Stimulated activated naive CD8-positive, alpha-beta T cell treated with anti-CD3 and anti-CD28 coated beads, Interleukin-15, amount 100 ng/mL, for 72 hours (primary cell): ENCODE measurements around the gene LUZP1.

Experiments used
- ATAC-seq: fragments of 150-1000 bp; cut with Tn5 transposase; 2 replicates; pipeline ENCODE4 v1.10.0; 2021; ENCODE audit warnings: mild to moderate bottlenecking, moderate library complexity
- DNase-seq, 2 donors: peaks; one replicate each; pipeline ENCODE4 v3.0.0; 2021 to 2022
- H3K27ac Mint-ChIP-seq, 2 donors: one replicate each; pipeline ENCODE4 v1.8.0; 2022; ENCODE audit warnings: mild to moderate bottlenecking in 2 of 2, mixed read lengths in 2 of 2, moderate library complexity in 2 of 2
- H3K27me3 Mint-ChIP-seq: one replicate; pipeline ENCODE4 v1.8.0; 2022; ENCODE audit warnings: mixed read lengths
- H3K4me1 Mint-ChIP-seq: one replicate; pipeline ENCODE4 v1.8.0; 2022; ENCODE audit warnings: mild to moderate bottlenecking, mixed read lengths
- H3K4me3 Mint-ChIP-seq, 2 donors: one replicate each; pipeline ENCODE4 v1.8.0; 2022; ENCODE audit warnings: mild to moderate bottlenecking in 2 of 2, mixed read lengths in 2 of 2, moderate library complexity in 1 of 2
- H3K9me3 Mint-ChIP-seq, 2 donors: one replicate each; pipeline ENCODE4 v1.8.0; 2022; ENCODE audit warnings: mixed read lengths in 2 of 2

Gene LUZP1

DNA sequence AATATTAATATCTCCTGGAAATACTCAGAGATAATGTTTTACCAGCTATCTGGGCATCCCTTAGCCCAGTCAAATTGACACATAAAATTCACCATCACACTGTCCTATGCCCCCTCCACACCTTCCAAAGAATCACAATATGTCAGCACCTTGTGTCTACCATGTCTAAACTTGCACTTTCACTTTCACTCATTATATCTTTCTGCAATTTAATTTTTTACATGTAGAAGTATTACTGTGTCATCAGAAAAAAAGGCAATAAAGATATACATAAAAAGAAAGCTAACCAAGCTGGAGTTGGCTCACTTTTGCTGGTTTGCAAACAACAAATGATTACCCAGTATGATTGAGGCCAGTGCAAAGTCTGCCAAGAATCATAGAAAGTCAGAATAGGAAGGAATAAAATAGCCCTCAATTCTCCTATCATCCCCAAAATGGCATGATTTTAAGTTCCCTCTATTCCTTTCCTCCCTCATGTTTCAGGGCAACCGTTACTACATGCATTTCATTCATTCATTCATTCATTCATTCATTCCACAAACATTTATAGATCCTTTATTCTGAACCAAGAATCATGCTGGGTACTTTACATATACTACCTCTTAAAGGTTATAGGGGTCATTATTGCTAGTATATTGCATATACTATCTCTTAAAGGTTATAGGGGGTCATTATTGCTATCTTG lies 5.9 kb upstream of the LUZP1 start:
- Mint-ChIP-seq H3K27me3 (peaks cover 43% of the 10 kb centered on the region), H3K4me3 (no peak overlapping the region)

DNA sequence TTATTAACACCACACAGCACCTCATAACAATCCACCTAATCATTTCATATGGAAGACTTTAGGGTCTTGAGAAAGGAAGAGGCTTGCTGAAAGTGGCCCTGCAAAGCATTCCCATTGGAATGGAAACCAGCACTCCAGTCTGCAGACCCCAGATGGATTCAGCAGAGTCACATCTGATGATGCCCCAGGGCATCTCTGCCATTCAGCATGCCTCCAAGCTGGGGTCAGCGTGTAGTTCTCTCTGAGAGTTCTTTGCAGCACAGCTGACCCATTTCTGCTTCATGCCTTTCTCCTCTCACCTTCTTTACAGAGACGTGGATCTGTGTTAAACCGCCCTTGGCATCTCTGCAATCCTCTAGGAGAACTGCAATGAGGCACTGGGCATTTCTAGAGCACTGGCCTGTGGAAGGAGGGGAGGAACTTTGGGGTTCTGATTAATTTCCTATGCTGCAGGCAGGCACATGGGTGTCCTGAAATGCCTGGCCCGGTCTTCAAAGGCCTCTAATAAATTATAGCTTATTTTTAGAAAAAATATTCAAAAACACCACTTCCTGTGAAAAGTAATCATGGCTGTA lies 2.6 kb upstream of the LUZP1 start:
- Mint-ChIP-seq H3K27ac (no peak overlapping the region), H3K9me3 (peaks cover 0 to 5% of the 10 kb centered on the region in 2 donors), H3K4me1 (peaks cover 29% of the 10 kb centered on the region), H3K4me3 (no peak overlapping the region), H3K27me3 (peaks cover 10% of the 10 kb centered on the region)
- DNase-seq (no peak), ATAC-seq (no peak)

More for the DNA sequence above, 5.9 kb upstream of the LUZP1 start:
- H3K27ac Mint-ChIP-seq, result no peak overlapping the region
- no peak for ATAC-seq
- H3K9me3 Mint-ChIP-seq, result peaks cover 0 to 5% of the 10 kb centered on the region in 2 donors
- no peak for DNase-seq
- peaks cover 28% of the 10 kb centered on the region for H3K4me1 Mint-ChIP-seq

DNA sequence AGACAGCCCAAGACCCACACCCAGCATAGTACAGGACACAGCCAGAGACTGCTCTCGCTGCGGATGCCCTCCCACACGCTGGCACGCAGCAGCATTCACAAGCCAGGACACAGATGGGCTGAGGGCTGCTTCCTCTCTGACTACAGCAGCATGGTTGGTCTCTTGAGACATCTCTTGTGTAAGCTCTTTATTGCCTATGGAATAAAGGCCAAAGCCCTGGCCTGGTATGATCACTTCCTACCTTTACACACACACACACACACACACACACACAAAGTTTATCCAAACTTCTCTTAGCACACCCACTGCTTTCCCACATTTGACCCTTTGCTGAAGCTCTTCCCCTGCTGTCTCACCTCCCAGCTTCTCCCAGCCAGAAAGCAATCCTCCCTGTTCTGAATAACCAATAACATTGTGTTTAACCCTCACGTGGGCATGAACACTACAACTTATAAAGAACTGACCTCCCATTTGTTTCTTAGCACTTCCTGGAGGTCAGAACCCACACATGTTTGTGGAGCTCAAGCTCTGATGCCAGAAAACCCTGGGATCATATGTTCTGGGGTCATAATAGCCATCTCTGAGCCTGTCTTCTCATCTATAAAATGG lies 1.2 kb upstream of the LUZP1 start:
- Mint-ChIP-seq H3K4me1 (peaks cover 31% of the 10 kb centered on the region), H3K4me3 (peak overlapping the region; percentile 44 to 99), H3K27ac (no peak overlapping the region), H3K9me3 (peaks cover 0 to 5% of the 10 kb centered on the region in 2 donors), H3K27me3 (no peaks in the 10 kb centered on the region)
- ATAC-seq (peak; percentile 61), DNase-seq (peak in 1 of 2 donors; percentile 38)

DNA sequence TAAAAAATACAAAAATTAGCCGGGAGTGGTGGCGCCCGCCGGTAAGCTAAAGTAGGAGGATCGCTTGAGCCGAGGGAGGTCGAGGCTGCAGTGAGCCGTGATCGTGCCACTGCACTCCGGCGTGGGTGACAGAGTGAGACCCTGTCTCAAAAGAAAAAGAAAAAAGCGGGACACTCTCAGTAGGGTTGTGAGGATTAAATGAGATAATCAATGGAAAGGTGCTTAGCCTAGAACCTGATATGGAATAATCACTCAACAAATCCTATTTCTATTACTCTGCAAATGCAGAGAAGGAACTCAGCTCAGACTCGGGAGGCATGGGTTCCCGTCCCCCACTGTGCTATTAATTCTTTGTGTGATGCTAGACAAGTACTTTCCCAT lies 529 bp upstream of the LUZP1 start:
- no peak for DNase-seq
- Mint-ChIP-seq H3K9me3 (peaks cover 0 to under 1% of the 10 kb centered on the region in 2 donors), H3K27ac (peak overlapping the region in 1 of 2 donors; percentile 97), H3K4me1 (peaks cover 25% of the 10 kb centered on the region), H3K27me3 (no peaks in the 10 kb centered on the region), H3K4me3 (peak overlapping the region; percentile 99)
- ATAC-seq, result no peak

DNA sequence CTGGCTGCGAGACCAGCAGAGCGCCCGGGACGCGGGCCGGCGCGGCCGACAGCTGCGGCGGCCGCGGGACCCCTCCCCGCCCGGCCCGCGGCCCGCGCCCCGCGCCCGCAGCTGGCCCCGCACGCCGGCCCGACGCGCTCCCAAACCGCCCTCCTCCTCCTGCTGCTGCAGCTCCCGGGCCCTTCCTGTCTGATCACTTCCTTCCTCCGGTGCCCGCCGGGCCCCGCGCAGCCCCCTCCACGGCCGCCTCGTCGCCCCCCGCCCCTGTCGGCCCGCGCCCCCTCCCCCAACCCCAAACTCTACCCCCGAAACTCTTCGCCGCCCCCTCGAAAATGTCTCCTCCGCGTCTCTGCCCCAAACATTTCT lies 594 bp downstream of the LUZP1 start:
- ATAC-seq, result peak; percentile 63
- Mint-ChIP-seq H3K9me3 (no peaks in the 10 kb centered on the region), H3K4me3 (peak overlapping the region; percentile 99), H3K4me1 (peaks cover 23% of the 10 kb centered on the region), H3K27ac (peak overlapping the region; percentile 87 to 96), H3K27me3 (no peaks in the 10 kb centered on the region)
- DNase-seq, result no peak

DNA sequence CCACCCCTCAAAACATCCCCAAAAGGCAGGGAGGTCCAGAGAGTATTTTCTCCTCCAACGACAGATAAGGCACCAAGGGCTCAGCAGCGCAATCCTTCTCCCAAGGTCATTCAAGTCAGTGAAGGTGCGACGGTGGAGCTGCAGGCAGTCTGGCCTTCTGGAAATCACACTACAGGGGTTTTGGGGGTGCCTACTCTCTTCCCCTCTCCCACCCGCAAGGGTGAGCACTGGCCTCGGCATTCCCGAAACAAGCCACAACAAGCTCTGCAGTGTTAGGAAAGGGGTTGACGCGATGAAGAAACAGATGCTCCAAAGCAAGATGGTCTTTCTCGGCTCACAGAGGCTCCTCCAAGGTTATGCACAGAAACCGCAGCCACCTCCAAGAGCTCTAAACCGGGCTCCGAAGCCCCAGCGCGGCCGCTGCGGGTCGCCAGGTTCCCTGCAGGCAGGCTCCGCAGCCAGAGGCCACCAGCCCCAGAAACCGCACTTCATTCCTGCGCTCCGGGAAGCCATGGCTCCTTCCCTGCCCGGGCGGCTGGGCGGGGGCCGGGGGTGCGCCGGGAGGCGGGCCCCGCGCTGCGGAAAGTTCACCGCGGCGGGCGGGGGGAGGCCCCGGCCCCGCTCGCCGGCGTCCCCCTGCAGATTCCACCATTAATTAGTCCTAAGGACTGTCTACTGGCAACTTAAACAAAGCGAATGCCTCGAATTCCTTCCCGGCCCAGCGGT lies 1.1 kb downstream of the LUZP1 start:
- no peaks in the 10 kb centered on the region for H3K9me3 Mint-ChIP-seq
- H3K4me3 Mint-ChIP-seq, result peak overlapping the region; percentile 99
- ATAC-seq, result peak; percentile 57

DNA sequence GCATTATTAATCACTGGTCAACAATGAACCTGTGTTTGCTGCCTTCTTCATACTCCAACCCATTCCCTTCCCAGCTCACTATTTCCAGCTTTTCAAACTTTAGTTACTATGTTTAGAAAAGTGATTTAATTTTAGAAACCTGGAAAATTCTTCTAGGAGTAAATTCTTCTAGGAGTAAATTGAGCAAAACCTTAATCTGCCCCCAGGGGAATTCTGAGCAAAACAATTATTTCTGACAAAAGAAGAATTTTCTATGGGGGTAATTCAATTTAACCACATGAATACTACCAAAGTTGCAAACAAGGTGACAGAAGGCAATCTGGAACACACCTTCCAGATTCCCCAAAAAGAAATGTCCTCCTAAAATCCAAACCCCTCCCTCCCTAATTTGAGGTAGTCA lies 1.8 kb downstream of the LUZP1 start:
- Mint-ChIP-seq H3K27ac (no peak overlapping the region), H3K4me1 (peaks cover 23% of the 10 kb centered on the region), H3K27me3 (no peaks in the 10 kb centered on the region), H3K9me3 (no peaks in the 10 kb centered on the region), H3K4me3 (peak overlapping the region; percentile 79 to 85)
- no peak for ATAC-seq
- no peak for DNase-seq

More for the DNA sequence above, 1.1 kb downstream of the LUZP1 start:
- H3K27ac Mint-ChIP-seq, result peak overlapping the region in 1 of 2 donors; percentile 8
- H3K27me3 Mint-ChIP-seq, result no peaks in the 10 kb centered on the region
- peak; percentile 41 to 45 for DNase-seq
- H3K4me1 Mint-ChIP-seq, result peaks cover 23% of the 10 kb centered on the region

DNA sequence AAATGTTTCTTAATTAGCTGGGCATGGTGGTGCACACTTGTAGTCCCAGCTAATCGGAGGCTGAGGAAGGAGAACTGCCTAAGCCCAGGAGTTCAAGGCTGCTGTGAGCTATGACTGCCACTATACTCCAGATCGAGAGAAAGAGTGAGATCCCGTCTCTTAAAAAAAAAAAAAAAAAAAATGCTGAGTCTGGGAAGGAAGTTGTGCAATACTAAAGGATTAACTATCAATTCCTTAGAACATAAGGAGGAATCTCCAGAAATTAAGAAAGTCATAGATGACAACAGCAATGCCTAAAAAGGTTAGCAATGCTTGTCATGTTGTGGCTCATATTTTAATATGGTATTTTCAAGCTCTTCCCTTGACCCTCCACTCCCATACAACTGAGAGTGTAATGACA lies 5.3 kb downstream of the LUZP1 start:
- Mint-ChIP-seq H3K4me3 (no peak overlapping the region), H3K27me3 (no peaks in the 10 kb centered on the region), H3K9me3 (no peaks in the 10 kb centered on the region), H3K4me1 (peaks cover 13% of the 10 kb centered on the region), H3K27ac (no peak overlapping the region)
- DNase-seq (no peak), ATAC-seq (no peak)

DNA sequence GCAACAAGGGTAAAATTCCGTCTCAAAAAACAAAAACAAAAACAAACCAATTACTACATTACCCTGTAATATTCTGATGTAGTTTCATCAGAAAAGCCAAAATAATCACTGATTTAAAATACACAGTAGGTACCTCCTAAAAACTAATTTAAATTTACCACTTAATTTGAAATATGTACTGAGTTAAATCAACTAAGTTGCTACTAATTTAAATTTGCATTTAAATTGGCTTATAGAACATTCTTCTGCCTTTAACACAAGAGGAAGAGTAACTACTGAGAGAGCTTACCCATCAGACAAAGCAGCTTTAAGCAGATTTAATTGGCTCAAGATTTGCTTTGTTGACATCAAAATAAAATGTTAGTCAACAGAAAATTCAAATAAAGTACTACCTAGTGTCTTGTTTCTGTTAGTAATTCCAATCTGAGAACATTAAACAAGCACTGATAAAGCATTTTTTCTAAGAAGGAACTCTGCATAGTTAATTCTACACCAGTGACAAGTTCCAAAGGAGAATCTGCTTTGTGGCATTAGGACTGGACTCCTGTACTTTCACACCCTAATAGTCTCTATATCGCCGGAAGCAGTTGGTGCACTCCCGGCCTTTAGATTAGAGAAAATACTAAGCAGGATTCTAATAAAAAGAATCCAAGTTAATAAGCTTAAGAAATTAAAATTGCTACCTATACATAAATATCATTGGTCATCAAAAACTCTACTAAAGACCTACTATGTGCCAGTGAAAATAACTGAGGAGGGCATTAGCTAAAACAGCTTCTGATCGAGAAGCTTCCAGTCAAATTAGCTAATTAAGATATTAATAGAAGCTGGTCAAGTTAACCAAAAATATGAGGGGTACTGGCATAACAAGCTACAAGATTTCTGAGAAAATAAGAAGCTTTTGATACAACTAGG lies 8.4 kb downstream of the LUZP1 start:
- H3K27ac Mint-ChIP-seq, result no peak overlapping the region
- no peaks in the 10 kb centered on the region for H3K4me1 Mint-ChIP-seq
- no peak overlapping the region for H3K4me3 Mint-ChIP-seq
- H3K27me3 Mint-ChIP-seq, result no peaks in the 10 kb centered on the region
- no peaks in the 10 kb centered on the region for H3K9me3 Mint-ChIP-seq
- DNase-seq (no peak), ATAC-seq (no peak)

DNA sequence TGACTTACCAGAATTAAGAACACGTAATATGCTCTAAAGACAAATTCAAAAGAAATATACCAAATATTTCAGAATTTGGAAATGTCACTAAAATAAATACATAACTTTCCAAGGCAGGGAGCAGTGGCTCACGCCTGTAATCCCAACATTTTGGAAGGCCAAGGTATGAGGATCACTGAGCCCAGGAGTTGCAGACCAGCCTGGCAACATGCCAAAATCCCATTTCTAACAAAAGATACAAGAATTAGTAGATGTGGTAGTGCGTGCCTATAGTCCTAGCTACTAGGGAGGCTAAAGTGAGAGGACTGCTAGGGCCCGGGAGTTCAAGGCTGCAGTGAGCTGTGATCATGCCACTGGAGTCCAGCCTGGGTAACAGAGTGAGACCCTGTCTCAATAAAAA lies 11.7 kb downstream of the LUZP1 start:
- ATAC-seq, result no peak
- Mint-ChIP-seq H3K27ac (no peak overlapping the region), H3K4me3 (no peak overlapping the region), H3K27me3 (no peaks in the 10 kb centered on the region), H3K9me3 (no peaks in the 10 kb centered on the region), H3K4me1 (no peaks in the 10 kb centered on the region)
- no peak for DNase-seq

DNA sequence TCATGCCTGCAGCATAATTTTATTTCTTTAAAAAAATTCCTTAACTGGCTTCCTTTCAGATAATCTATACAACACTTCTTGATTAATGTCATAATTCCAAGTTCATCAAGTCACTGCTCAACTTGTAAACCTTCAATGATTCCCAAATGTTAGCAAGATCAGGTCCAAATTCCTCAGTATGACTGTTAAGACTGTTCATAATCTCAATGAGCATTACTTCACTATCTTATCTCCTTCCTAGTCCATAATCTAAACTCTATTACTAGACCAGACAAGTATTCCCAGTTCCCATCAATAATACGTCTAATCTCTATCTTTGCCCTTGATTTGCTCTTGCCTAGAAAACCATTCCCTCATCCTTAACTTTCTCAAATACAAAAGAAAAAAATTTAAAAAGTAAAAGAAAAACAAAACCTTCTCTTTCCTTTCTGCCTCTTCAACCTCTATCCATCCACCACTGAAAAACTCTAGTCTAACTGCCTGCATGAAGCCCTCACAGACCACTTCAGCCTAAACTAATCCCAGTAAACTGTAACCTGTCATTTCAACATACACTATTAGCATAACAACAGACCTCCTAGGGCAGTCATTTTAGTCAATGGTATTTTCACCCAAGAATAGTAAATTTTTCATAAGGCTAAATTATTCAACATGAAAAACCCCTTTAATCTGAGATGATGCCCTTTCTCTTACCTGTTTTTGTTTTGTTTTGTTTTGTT lies 15.5 kb downstream of the LUZP1 start:
- no peak for DNase-seq
- H3K27me3 Mint-ChIP-seq, result no peaks in the 10 kb centered on the region

DNA sequence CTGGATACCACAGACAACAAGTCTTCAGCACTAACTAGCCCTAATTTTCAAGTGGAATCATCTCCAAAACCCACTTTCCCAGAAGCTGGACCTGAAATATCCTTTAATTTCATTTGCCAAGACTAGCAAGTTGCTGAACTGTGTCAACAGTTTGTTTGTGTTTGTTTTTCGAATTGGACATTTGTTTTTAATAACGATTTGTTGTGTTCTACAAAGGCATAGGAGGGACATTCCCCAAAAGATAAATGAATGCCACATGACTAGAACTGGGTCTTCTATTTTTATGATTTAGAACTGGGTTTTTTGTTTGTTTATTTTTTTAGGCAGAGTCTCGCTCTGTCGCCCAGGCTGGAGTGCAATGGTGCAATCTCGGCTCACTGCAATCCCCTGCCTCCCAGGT lies 17.9 kb downstream of the LUZP1 start:
- H3K4me1 Mint-ChIP-seq, result peaks cover 19% of the 10 kb centered on the region
- no peak overlapping the region for H3K4me3 Mint-ChIP-seq
- ATAC-seq (no peak), DNase-seq (no peak)
- no peaks in the 10 kb centered on the region for H3K27me3 Mint-ChIP-seq
- H3K9me3 Mint-ChIP-seq, result no peaks in the 10 kb centered on the region
- H3K27ac Mint-ChIP-seq, result no peak overlapping the region

More for the DNA sequence above, 15.5 kb downstream of the LUZP1 start:
- no peak for ATAC-seq
- no peaks in the 10 kb centered on the region for H3K9me3 Mint-ChIP-seq
- H3K4me1 Mint-ChIP-seq, result peaks cover 13% of the 10 kb centered on the region
- H3K27ac Mint-ChIP-seq, result no peak overlapping the region
- no peak overlapping the region for H3K4me3 Mint-ChIP-seq

DNA sequence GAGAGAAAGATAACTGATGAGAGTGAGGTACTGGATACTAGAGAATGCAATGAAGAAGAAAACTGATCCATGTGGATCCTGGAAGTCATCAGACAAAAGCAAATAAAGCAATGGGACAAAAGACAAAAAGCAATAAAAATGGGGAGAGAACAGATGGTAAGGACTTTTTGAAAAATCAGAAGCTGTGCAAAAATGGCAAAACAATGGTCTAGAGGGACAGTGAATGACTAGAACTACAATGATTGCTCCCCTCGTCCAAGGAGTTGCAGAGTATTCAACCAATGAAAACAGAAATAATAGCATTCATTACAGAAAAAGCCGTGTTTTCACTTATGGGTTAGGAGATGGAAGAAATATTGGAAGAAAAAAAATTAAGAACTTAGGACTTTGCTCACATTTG lies 18.5 kb downstream of the LUZP1 start:
- Mint-ChIP-seq H3K4me3 (no peak overlapping the region), H3K27me3 (no peaks in the 10 kb centered on the region), H3K27ac (no peak overlapping the region), H3K9me3 (no peaks in the 10 kb centered on the region), H3K4me1 (peaks cover 19% of the 10 kb centered on the region)
- ATAC-seq (no peak), DNase-seq (no peak)

DNA sequence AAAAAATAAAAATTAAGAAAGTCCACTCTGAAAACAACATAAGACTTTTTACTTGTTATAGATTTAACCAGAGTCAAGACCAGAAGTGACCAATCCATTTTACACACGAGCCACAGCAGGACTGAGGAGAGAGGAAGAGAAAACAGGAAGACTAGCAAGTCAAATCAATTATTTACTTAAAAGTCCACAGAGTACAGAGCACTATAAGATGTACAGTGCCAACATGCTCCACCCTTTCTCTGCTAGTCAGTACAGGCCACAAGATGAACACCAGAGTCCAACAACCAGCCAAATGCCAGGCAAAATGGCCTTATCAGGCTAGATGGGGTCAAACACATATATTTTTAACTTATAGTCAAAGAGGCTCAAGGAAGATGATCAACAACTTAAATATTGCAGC lies 19.5 kb downstream of the LUZP1 start:
- DNase-seq, result no peak
- H3K4me1 Mint-ChIP-seq, result peaks cover 19% of the 10 kb centered on the region
- peak overlapping the region in 1 of 2 donors; percentile 73 for H3K27ac Mint-ChIP-seq

More for the DNA sequence above, 19.5 kb downstream of the LUZP1 start:
- Mint-ChIP-seq H3K27me3 (no peaks in the 10 kb centered on the region), H3K4me3 (no peak overlapping the region), H3K9me3 (no peaks in the 10 kb centered on the region)
- ATAC-seq, result no peak
